Cardiac septum (tissue), 1 donor: ENCODE measurements around the gene VPS37B. TPM values are rescaled to one million over a fixed set of nuclear protein-coding genes. Genes with fewer than 3 reads are reported as not detected.

Experiments used
- DNase-seq: peaks from one replicate; pipeline ENCODE4 v3.0.0-alpha.2; 2020; ENCODE audit warnings: low spot score
- intact Hi-C: fragments of 100-400 bp; cut with DNase I; formaldehyde crosslinking; loops from one replicate; pipeline ENCODE4 v1.14.0; 2022
- total RNA-seq: library from RNA; stranded (reverse); fragmentation: NEBNext Ultra II Directional; extraction: Animal tissue kit (Norgen Biotek cat#: 25700); gene quantifications from one replicate; pipeline ENCODE4 v1.2.1, GENCODE V29; 2021
- donor health status: DM: no; HTN: no; CAD: no.

VPS37B gene
- total RNA-seq, 1 donor from 2014 or later, result 16.8 TPM

GRCh38 chr12:122870163-122870842 is 25.6 kb downstream of the VPS37B start:
- DNase-seq, result no peak
- intact Hi-C loops, result no loop called here

- intact Hi-C loops, result no loop called here
- DNase-seq, result no peak
Measured at GRCh38 chr12:122869207-122869973, 26.5 kb downstream of the VPS37B start.

GRCh38 chr12:122868471-122869177 is 27.3 kb downstream of the VPS37B start:
- intact Hi-C loops, result no loop called here
- DNase-seq, result peak; percentile 63

GRCh38 chr12:122867691-122868461 is 28.0 kb downstream of the VPS37B start:
- intact Hi-C loops, result no loop called here
- peak; percentile 81 for DNase-seq

- peak; percentile 72 for DNase-seq
- intact Hi-C loops, result no loop called here
Measured at GRCh38 chr12:122866950-122867607, 28.8 kb downstream of the VPS37B start.

- intact Hi-C loops, result no loop called here
- peak; percentile 59 for DNase-seq
Measured at GRCh38 chr12:122866379-122866778, 29.5 kb downstream of the VPS37B start.

GRCh38 chr12:122865268-122866231 is 30.4 kb downstream of the VPS37B start:
- intact Hi-C loops, result no loop called here

GRCh38 chr12:122864894-122865253 is 31.1 kb downstream of the VPS37B start:
- intact Hi-C loops, result loop anchor here (5.0 kb wide), 1 partner anchor 32 kb away; the partner anchor contains the start of gene VPS37B

More at GRCh38 chr12:122865268-122866231, 30.4 kb downstream of the VPS37B start:
- peak; percentile 68 for DNase-seq

GRCh38 chr12:122862872-122863701 is 32.8 kb downstream of the VPS37B start:
- intact Hi-C loops, result loop anchor here (5.0 kb wide), 1 partner anchor 34 kb away; the partner anchor contains the start of gene VPS37B
- DNase-seq, result no peak

More at GRCh38 chr12:122864894-122865253, 31.1 kb downstream of the VPS37B start:
- no peak for DNase-seq

GRCh38 chr12:122862110-122862634 is 33.8 kb downstream of the VPS37B start:
- peak; percentile 67 for DNase-seq
- intact Hi-C loops, result loop anchor here (5.0 kb wide), 1 partner anchor 35 kb away; the partner anchor contains the start of gene VPS37B

GRCh38 chr12:122861587-122861970 is 34.3 kb downstream of the VPS37B start:
- no peak for DNase-seq
- intact Hi-C loops, result loop anchor here (2.0 to 5.0 kb wide), 2 partner anchors 36 to 375 kb away; partner anchors contain the start of gene VPS37B

- intact Hi-C loops, result loop anchor here (1.0 to 5.0 kb wide), 3 partner anchors 36 to 376 kb away; partner anchors contain the start of gene VPS37B
- no peak for DNase-seq
Measured at GRCh38 chr12:122860854-122861586, 34.9 kb downstream of the VPS37B start.

GRCh38 chr12:122860040-122860853 is 35.7 kb downstream of the VPS37B start:
- DNase-seq, result peak; percentile 95
- intact Hi-C loops, result loop anchor here (1.0 to 5.0 kb wide), 3 partner anchors 37 to 377 kb away; partner anchors contain the start of gene VPS37B

- no peak for DNase-seq
- intact Hi-C loops, result loop anchor here (1.0 to 5.0 kb wide), 4 partner anchors 38 to 377 kb away; partner anchors contain the start of gene VPS37B
Measured at GRCh38 chr12:122859303-122860039, 36.5 kb downstream of the VPS37B start.
